ENCODE data around the gene UGDH.

Gene UGDH

GRCh38 chr4:39469429-39470077 lies 57.7 kb downstream of the UGDH start:
- peak; percentile 92 for ATAC-seq
- no peak; the same call in 1 of the 2 replicates for TF ChIP-seq POU6F1 (CRISPR knock-in tag; IDR thresholded peaks at IDR 0.05; ENCODE audit: borderline replicate concordance, low read depth)

DNA sequence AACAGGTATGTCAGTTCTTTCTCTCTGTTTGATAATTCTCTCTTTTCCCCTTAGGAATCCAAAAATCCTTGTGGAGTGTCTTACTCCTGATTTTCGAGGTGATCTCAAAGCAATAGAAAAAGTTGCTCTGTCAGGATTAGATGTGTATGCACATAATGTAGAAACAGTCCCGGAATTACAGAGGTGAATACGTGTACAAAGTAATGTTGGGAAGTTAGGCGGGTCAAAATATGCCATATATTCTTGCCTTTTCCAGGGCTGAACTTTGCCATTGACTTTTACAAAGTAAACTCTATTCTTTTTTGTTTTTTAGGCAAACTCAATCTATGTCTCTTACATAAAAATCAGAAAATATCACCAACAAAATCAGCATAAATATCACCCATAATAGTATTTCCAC lies 59.8 kb downstream of the UGDH start:
- no peak for ATAC-seq
- TF ChIP-seq ZC3H10 (CRISPR knock-in tag; IDR thresholded peaks at IDR 0.05): no peak

DNA sequence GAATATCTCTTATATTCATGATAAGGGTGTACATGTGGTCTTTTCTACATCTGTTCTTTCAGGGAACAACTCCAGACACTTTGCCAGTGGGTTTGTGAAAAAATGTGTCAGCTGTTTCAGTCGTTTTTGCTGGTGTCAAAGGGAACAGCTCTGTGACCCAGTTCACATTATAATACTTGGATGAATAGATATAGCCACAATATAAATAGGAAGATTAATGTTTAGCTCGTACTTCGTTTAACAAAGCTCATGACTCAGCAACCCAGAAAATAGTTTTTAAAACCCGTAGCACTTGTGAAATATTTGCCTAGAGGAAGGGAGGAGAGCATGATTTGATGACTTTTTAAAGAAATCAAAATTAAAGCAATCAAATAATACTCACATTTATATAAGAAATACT lies 60.5 kb downstream of the UGDH start:
- TF ChIP-seq ZFP30 (CRISPR knock-in tag; IDR thresholded peaks at IDR 0.05): no peak
- no peak for TF ChIP-seq POU6F1 (CRISPR knock-in tag; IDR thresholded peaks at IDR 0.05; ENCODE audit: borderline replicate concordance, low read depth)
- no peak for TF ChIP-seq ESRRG (CRISPR knock-in tag; IDR thresholded peaks at IDR 0.05)
- no peak for TF ChIP-seq TOX (CRISPR knock-in tag; IDR thresholded peaks at IDR 0.05; ENCODE audit: borderline replicate concordance)
- no peak for TF ChIP-seq ZNF565 (CRISPR knock-in tag; conservative IDR thresholded peaks at IDR 0.05; ENCODE audit: low read depth)
- no peak for TF ChIP-seq RARB (CRISPR knock-in tag; IDR thresholded peaks at IDR 0.05)
- no peak for TF ChIP-seq ZNF8 (CRISPR knock-in tag; IDR thresholded peaks at IDR 0.05)
- no peak for ATAC-seq

DNA sequence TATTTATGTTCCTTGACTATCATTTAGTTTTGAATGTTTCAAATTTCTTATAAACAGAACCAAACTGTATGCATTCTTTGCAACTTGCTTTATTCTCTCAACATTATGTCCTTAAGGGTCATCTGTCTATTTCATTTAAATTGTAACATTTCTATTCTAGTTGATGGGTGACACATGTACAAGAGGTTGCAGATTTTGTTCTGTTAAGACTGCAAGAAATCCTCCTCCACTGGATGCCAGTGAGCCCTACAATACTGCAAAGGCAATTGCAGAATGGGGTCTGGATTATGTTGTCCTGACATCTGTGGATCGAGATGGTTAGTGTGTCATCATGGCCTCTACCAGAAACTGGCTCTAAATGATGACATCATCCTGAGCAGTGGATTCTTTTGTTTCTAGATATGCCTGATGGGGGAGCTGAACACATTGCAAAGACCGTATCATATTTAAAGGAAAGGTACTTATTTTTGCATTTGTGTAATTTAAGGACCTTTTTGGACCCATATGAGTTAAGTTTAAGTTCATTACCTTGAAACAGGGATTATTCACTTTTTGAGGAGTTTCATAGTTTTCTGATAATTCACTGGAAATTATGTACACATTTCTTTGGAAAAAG lies 62.2 kb downstream of the UGDH start:
- TF ChIP-seq RARB (CRISPR knock-in tag; IDR thresholded peaks at IDR 0.05) (peak; percentile 11; the same call in 1 of the 2 replicates), SNAI2 (CRISPR knock-in tag; IDR thresholded peaks at IDR 0.05) (no peak), ZFP3 (CRISPR knock-in tag; IDR thresholded peaks at IDR 0.05) (peak; percentile 66), ARNTL (CRISPR knock-in tag; IDR thresholded peaks at IDR 0.05; ENCODE audit: borderline replicate concordance, low read depth) (no peak), TSHZ2 (CRISPR knock-in tag; IDR thresholded peaks at IDR 0.05) (peak; percentile 33; the same call in 1 of the 2 replicates), TCF4 (CRISPR knock-in tag; IDR thresholded peaks at IDR 0.05; ENCODE audit: borderline replicate concordance) (peak; percentile 90), BACH2 (CRISPR knock-in tag; IDR thresholded peaks at IDR 0.05; ENCODE audit: borderline replicate concordance) (peak; percentile 64; the same call in 1 of the 2 replicates), ZNF565 (CRISPR knock-in tag; conservative IDR thresholded peaks at IDR 0.05; ENCODE audit: low read depth) (peak; percentile 68; the same call in 1 of the 2 replicates), POU6F1 (CRISPR knock-in tag; IDR thresholded peaks at IDR 0.05; ENCODE audit: borderline replicate concordance, low read depth) (no peak), ZNF8 (CRISPR knock-in tag; IDR thresholded peaks at IDR 0.05) (0 out of 2 replicates have a peak, but pooled peaks have one; percentile 9), ZNF70 (CRISPR knock-in tag; IDR thresholded peaks at IDR 0.05) (peak; percentile 72; the same call in 1 of the 2 replicates)
- TF ChIP-seq, protein P1, sequence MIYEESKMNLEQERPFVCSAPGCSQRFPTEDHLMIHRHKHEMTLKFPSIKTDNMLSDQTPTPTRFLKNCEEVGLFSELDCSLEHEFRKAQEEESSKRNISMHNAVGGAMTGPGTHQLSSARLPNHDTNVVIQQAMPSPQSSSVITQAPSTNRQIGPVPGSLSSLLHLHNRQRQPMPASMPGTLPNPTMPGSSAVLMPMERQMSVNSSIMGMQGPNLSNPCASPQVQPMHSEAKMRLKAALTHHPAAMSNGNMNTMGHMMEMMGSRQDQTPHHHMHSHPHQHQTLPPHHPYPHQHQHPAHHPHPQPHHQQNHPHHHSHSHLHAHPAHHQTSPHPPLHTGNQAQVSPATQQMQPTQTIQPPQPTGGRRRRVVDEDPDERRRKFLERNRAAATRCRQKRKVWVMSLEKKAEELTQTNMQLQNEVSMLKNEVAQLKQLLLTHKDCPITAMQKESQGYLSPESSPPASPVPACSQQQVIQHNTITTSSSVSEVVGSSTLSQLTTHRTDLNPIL (CRISPR knock-in tag; IDR thresholded peaks at IDR 0.05; ENCODE audit: low read depth): peak; percentile 88; the same call in 1 of the 2 replicates
- TF ChIP-seq, protein P2, sequence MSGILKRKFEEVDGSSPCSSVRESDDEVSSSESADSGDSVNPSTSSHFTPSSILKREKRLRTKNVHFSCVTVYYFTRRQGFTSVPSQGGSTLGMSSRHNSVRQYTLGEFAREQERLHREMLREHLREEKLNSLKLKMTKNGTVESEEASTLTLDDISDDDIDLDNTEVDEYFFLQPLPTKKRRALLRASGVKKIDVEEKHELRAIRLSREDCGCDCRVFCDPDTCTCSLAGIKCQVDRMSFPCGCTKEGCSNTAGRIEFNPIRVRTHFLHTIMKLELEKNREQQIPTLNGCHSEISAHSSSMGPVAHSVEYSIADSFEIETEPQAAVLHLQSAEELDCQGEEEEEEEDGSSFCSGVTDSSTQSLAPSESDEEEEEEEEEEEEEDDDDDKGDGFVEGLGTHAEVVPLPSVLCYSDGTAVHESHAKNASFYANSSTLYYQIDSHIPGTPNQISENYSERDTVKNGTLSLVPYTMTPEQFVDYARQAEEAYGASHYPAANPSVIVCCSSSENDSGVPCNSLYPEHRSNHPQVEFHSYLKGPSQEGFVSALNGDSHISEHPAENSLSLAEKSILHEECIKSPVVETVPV (CRISPR knock-in tag; IDR thresholded peaks at IDR 0.05): 0 out of 2 replicates have a peak, but pooled peaks have one; percentile 36
- ATAC-seq: peak; percentile 95
